Astrocyte (in vitro differentiated cells and primary cell): ENCODE results near the gene FAM13A. TPM values are rescaled to one million over a fixed set of nuclear protein-coding genes. Genes with fewer than 3 reads are reported as not detected.

Source experiments
- DNase-seq: peaks from one replicate; pipeline ENCODE4 v3.0.0-alpha.2; 2010; ENCODE audit warnings: low read depth
- FAIRE-seq: peaks from 2 replicates; lab custom pipeline; 2011; peaks lifted over from hg19 to GRCh38; lab: Jason Lieb, UNC
- H2AFZ ChIP-seq: 2 replicates; pipeline ENCODE4 v1.6.0; 2012; ENCODE audit warnings: low read depth, low read length, inconsistent platforms
- H3K27ac ChIP-seq: 2 replicates; pipeline ENCODE4 v1.5.1; 2011; ENCODE audit warnings: low read depth, low read length, inconsistent platforms
- H3K27me3 ChIP-seq: 2 replicates; pipeline ENCODE4 v1.6.0; 2011; ENCODE audit warnings: low read length, inconsistent platforms; ENCODE audit not compliant: insufficient read depth
- H3K36me3 ChIP-seq: 2 replicates; pipeline ENCODE4 v1.5.1; 2011; ENCODE audit warnings: low read length, inconsistent platforms; ENCODE audit not compliant: insufficient read depth
- H3K4me1 ChIP-seq: 2 replicates; pipeline ENCODE4 v1.5.1; 2011; ENCODE audit warnings: low read length, inconsistent platforms; ENCODE audit not compliant: insufficient read depth
- H3K4me2 ChIP-seq: 2 replicates; pipeline ENCODE4 v1.6.0; 2012; ENCODE audit warnings: low read length, inconsistent platforms
- H3K4me3 ChIP-seq: 2 replicates; pipeline ENCODE4 v1.5.1; 2011; ENCODE audit warnings: low read depth, mild to moderate bottlenecking, low read length, inconsistent platforms; ENCODE audit not compliant: insufficient read depth
- H3K79me2 ChIP-seq: 2 replicates; pipeline ENCODE4 v1.6.0; 2012; ENCODE audit warnings: mild to moderate bottlenecking, low read length, inconsistent platforms; ENCODE audit not compliant: insufficient read depth
- H3K9ac ChIP-seq: 2 replicates; pipeline ENCODE4 v1.6.0; 2012; ENCODE audit warnings: mild to moderate bottlenecking, low read length, inconsistent platforms
- H3K9me3 ChIP-seq: 2 replicates; pipeline ENCODE4 v1.5.1; 2012; ENCODE audit warnings: low read depth, mild to moderate bottlenecking, low read length, inconsistent platforms; ENCODE audit not compliant: insufficient read depth
- H4K20me1 ChIP-seq: 2 replicates; pipeline ENCODE4 v1.6.0; 2012; ENCODE audit warnings: low read length, inconsistent platforms; ENCODE audit not compliant: insufficient read depth
- H3K27ac Mint-ChIP-seq: one replicate; pipeline ENCODE4 v1.8.0; 2021; ENCODE audit warnings: mild to moderate bottlenecking, mixed read lengths; ENCODE audit not compliant: unreplicated experiment
- H3K27me3 Mint-ChIP-seq: one replicate; pipeline ENCODE4 v1.8.0; 2021; ENCODE audit warnings: low read depth, mixed read lengths; ENCODE audit not compliant: unreplicated experiment
- H3K36me3 Mint-ChIP-seq: one replicate; pipeline ENCODE4 v1.8.0; 2021; ENCODE audit warnings: low read depth, mixed read lengths; ENCODE audit not compliant: unreplicated experiment
- H3K4me1 Mint-ChIP-seq: one replicate; pipeline ENCODE4 v1.8.0; 2021; ENCODE audit warnings: low read depth, mixed read lengths; ENCODE audit not compliant: unreplicated experiment
- H3K4me3 Mint-ChIP-seq: one replicate; pipeline ENCODE4 v1.8.0; 2021; ENCODE audit warnings: mild to moderate bottlenecking, moderate library complexity, mixed read lengths; ENCODE audit not compliant: unreplicated experiment
- H3K9me3 Mint-ChIP-seq: one replicate; pipeline ENCODE4 v1.8.0; 2021; ENCODE audit warnings: mild to moderate bottlenecking, mixed read lengths; ENCODE audit not compliant: unreplicated experiment
- EZH2 ChIP-seq: IDR thresholded peaks from 2 replicates; pipeline ENCODE4 v1.6.1; 2012; ENCODE audit warnings: mild to moderate bottlenecking, low read length, inconsistent platforms; ENCODE audit not compliant: insufficient read depth
- total RNA-seq: library from RNA; stranded (reverse); gene quantifications from 2 replicates; pipeline ENCODE4 v1.2.1, GENCODE V29; 2021
- TF ChIP-seq, protein P1 (sequence below): IDR thresholded peaks from 2 replicates; pipeline ENCODE4 v1.5.1; 2011; ENCODE audit warnings: low read depth, mild to moderate bottlenecking, inconsistent platforms, low read length, moderate library complexity; ENCODE audit not compliant: insufficient read depth

Gene FAM13A
- total RNA-seq, 1 donor from 2014 or later = 12.0 TPM

DNA sequence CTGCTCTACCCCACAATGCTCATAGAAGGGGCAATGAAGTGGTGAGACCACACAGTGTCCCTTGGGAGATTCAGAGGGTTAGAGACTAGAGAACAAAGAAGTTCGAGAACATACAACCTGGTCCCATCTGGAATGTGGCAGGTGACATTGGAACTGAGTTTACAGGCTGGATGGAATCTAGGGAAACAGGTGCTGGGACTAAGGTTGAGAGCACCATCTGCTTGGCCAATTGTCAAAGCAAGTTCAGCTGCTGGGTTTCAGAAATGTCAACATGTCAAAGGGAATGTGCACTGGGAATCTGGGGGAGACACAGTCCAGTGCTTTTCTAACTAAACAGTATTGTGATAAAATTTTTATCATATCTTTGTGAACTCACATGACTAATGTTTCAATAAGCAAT, 15.9 kb upstream of the FAM13A start:
- H3K4me1 Mint-ChIP-seq = no peaks in the 10 kb centered on the region
- TF ChIP-seq, protein P1, sequence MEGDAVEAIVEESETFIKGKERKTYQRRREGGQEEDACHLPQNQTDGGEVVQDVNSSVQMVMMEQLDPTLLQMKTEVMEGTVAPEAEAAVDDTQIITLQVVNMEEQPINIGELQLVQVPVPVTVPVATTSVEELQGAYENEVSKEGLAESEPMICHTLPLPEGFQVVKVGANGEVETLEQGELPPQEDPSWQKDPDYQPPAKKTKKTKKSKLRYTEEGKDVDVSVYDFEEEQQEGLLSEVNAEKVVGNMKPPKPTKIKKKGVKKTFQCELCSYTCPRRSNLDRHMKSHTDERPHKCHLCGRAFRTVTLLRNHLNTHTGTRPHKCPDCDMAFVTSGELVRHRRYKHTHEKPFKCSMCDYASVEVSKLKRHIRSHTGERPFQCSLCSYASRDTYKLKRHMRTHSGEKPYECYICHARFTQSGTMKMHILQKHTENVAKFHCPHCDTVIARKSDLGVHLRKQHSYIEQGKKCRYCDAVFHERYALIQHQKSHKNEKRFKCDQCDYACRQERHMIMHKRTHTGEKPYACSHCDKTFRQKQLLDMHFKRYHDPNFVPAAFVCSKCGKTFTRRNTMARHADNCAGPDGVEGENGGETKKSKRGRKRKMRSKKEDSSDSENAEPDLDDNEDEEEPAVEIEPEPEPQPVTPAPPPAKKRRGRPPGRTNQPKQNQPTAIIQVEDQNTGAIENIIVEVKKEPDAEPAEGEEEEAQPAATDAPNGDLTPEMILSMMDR = no peak
- no peak for TF ChIP-seq EZH2
- Histone ChIP-seq H3K79me2 (no peaks in the 10 kb centered on the region), H3K9ac (no peak overlapping the region), H3K4me1 (no peaks in the 10 kb centered on the region), H3K27ac (no peak overlapping the region), H3K4me3 (no peak overlapping the region), H3K27me3 (no peaks in the 10 kb centered on the region), H3K4me2 (no peak overlapping the region), H2AFZ (no peak overlapping the region), H3K9me3 (no peaks in the 10 kb centered on the region), H4K20me1 (no peaks in the 10 kb centered on the region), H3K36me3 (no peaks in the 10 kb centered on the region)
- no peak overlapping the region for H3K4me3 Mint-ChIP-seq
- H3K27me3 Mint-ChIP-seq = no peaks in the 10 kb centered on the region
- no peak overlapping the region for H3K27ac Mint-ChIP-seq
- no peak for FAIRE-seq
- peaks cover 6% of the 10 kb centered on the region for H3K9me3 Mint-ChIP-seq
- no peaks in the 10 kb centered on the region for H3K36me3 Mint-ChIP-seq
- DNase-seq = no peak

DNA sequence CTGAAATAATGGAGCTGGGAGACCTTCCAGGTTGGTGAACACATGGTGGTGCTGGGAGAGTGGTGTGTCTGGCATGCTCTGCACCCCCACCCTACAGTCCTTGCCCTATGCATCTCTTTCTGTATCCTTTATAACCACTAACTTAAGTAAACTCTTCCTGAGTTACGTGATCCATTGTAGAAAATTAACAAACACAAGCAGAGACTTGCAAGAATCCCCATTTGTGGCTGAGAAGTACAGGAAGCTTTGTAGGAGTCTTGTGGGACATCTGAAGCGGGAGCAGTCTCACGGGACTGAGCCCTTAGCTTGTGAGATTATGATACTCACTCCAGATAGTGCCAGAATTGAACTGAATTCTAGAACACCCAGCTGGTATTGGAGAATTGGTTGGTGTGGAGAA, 14.3 kb upstream of the FAM13A start:
- H3K36me3 Mint-ChIP-seq = no peaks in the 10 kb centered on the region

DNA sequence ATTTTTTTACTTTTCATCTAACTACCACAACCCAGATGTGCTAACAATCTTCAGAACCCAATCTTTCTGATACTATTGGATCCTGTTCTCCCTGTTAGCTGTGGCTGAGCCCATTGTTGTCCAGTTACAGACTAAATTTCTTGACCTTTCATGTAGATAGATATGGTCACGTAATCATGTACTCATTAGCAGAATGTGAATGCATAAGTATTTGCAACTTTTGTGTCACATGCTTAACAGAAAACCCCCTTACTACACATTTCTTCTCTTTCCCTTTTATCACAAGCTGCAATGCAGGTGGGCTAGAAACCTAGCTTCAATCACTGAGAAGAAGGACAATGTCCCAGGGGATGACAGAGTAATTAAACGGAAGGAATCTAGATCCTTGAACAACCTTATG, 13.1 kb upstream of the FAM13A start:
- H3K79me2 ChIP-seq = no peaks in the 10 kb centered on the region
- no peaks in the 10 kb centered on the region for H4K20me1 ChIP-seq
- DNase-seq = no peak
- H3K27ac Mint-ChIP-seq = no peak overlapping the region
- H3K9me3 Mint-ChIP-seq = peaks cover 1% of the 10 kb centered on the region
- no peaks in the 10 kb centered on the region for H3K36me3 ChIP-seq
- no peaks in the 10 kb centered on the region for H3K27me3 Mint-ChIP-seq
- H3K4me1 ChIP-seq = no peaks in the 10 kb centered on the region
- no peaks in the 10 kb centered on the region for H3K4me1 Mint-ChIP-seq
- no peak overlapping the region for H3K4me2 ChIP-seq
- H3K4me3 Mint-ChIP-seq = no peak overlapping the region
- H3K27ac ChIP-seq = no peak overlapping the region
- no peaks in the 10 kb centered on the region for H3K9me3 ChIP-seq
- FAIRE-seq = no peak
- no peaks in the 10 kb centered on the region for H3K27me3 ChIP-seq
- no peak for TF ChIP-seq EZH2
- TF ChIP-seq, protein P1 = no peak
- no peaks in the 10 kb centered on the region for H3K36me3 Mint-ChIP-seq
- no peak overlapping the region for H3K9ac ChIP-seq
- H3K4me3 ChIP-seq = no peak overlapping the region
- no peak overlapping the region for H2AFZ ChIP-seq

More for the DNA sequence above, 14.3 kb upstream of the FAM13A start:
- Histone ChIP-seq H3K79me2 (no peaks in the 10 kb centered on the region), H4K20me1 (no peaks in the 10 kb centered on the region), H3K36me3 (no peaks in the 10 kb centered on the region), H3K4me3 (no peak overlapping the region), H3K27ac (no peak overlapping the region), H3K9me3 (no peaks in the 10 kb centered on the region), H2AFZ (no peak overlapping the region), H3K4me2 (no peak overlapping the region), H3K27me3 (no peaks in the 10 kb centered on the region), H3K9ac (no peak overlapping the region), H3K4me1 (no peaks in the 10 kb centered on the region)
- Mint-ChIP-seq H3K4me3 (no peak overlapping the region), H3K27me3 (no peaks in the 10 kb centered on the region), H3K9me3 (peaks cover 1% of the 10 kb centered on the region), H3K4me1 (no peaks in the 10 kb centered on the region), H3K27ac (no peak overlapping the region)
- FAIRE-seq = no peak
- DNase-seq = no peak
- no peak for TF ChIP-seq EZH2
- TF ChIP-seq, protein P1 = no peak
